HG02973 (cell line): ENCODE results near the gene CCDC170.
"Not testable (repeated sequence)": the region's sequence is repeated elsewhere in the genome, so short reads cannot be mapped to it uniquely, and the experiment has no call there.

Experiments
- ATAC-seq: cut with Tn5 transposase; IDR thresholded peaks from one replicate; pipeline ENCODE4 v1.9.1; 2021; ENCODE audit warnings: moderate library complexity; ENCODE audit not compliant: unreplicated experiment

Gene CCDC170, protein sequence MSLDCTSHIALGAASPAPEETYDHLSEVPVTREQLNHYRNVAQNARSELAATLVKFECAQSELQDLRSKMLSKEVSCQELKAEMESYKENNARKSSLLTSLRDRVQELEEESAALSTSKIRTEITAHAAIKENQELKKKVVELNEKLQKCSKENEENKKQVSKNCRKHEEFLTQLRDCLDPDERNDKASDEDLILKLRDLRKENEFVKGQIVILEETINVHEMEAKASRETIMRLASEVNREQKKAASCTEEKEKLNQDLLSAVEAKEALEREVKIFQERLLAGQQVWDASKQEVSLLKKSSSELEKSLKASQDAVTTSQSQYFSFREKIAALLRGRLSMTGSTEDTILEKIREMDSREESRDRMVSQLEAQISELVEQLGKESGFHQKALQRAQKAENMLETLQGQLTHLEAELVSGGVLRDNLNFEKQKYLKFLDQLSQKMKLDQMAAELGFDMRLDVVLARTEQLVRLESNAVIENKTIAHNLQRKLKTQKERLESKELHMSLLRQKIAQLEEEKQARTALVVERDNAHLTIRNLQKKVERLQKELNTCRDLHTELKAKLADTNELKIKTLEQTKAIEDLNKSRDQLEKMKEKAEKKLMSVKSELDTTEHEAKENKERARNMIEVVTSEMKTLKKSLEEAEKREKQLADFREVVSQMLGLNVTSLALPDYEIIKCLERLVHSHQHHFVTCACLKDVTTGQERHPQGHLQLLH

GRCh38 chr6:151493804-151494234 is at the start of gene CCDC170:
Gene CCDC170, plus strand, starts transcription at chr6:151494017. Its CDS starts 112 bp downstream, at chr6:151494129.
- no peak for ATAC-seq

- ATAC-seq = no peak
These were observed 48.3 kb upstream of the CCDC170 start for GRCh38 chr6:151445482-151445881.

GRCh38 chr6:151447237-151447636 is 46.6 kb upstream of the CCDC170 start:
- ATAC-seq = no peak

GRCh38 chr6:151448623-151449022 is 45.2 kb upstream of the CCDC170 start:
- no peak for ATAC-seq

- ATAC-seq = not testable (repeated sequence)
These were observed 42.9 kb upstream of the CCDC170 start for GRCh38 chr6:151450928-151451327.

DNA sequence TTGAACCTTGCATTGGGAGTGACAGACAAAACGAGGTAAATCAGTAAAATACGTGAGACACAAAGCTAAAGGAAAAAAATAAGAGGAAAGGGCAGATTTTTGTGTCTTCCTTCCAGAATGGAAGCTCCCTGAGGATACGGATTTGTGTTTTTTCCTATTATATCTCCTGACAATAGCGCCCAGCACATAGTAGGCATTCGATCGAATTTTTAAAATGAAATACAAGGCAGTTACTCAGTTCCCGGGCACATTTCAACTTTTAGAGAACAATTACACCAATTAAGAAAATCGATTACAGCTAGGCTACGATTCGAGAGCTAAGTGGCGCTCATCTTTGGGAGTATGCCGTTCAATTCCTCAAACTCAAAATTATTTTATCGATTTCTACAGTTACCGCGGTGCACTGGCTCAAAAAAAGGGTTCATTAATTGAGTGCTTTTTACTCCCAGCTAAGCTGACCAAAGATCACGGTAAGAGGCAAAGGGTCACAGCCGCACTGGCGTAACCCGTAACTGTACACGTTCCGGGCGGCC is 42.3 kb upstream of the CCDC170 start:
- no peak for ATAC-seq

DNA sequence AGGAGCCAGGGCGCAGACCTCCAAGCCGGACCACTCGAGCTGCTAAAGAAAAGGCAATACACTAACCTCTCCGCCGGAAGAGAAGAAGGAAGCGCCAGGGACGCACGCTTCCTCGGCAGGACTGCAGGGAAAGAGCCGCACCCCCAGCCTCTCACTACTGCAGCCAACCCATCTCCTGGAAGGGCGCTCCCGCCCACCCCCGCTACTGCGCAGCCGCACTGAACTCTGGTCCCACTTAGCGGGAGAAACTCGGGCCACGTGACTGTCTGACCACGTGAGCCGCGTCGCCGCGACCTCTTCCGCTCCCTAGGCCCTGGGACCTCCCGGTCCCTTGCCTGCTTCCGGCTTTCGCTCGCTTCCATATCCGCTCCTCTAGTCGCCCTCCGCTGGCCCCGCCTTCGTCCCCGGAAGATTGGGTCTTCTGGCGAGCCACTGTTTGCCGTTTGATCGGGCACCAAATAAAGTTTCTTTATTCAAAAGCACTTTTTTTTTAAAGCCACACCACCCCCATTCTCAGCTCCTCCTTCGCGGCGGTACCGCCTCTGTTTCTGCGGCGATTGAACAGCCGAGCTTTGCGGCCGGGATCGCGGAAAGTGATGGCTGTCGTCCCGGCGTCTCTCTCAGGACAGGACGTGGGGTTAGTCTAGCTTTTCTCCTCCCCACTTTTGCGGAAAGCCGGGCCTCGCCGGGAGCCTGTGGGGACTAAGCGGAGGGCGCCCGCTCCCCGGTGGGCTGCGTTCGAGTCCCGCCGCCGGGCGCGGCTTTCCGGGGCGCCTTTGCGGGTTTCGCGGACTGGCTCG is 41.7 kb upstream of the CCDC170 start, which contains the start of gene RMND1:
RMND1 (minus strand) TSS at position 177 of the 800 bp plus-strand sequence. CDS start 6,315 bp downstream, outside the sequence.
- peak; percentile 97 for ATAC-seq

DNA sequence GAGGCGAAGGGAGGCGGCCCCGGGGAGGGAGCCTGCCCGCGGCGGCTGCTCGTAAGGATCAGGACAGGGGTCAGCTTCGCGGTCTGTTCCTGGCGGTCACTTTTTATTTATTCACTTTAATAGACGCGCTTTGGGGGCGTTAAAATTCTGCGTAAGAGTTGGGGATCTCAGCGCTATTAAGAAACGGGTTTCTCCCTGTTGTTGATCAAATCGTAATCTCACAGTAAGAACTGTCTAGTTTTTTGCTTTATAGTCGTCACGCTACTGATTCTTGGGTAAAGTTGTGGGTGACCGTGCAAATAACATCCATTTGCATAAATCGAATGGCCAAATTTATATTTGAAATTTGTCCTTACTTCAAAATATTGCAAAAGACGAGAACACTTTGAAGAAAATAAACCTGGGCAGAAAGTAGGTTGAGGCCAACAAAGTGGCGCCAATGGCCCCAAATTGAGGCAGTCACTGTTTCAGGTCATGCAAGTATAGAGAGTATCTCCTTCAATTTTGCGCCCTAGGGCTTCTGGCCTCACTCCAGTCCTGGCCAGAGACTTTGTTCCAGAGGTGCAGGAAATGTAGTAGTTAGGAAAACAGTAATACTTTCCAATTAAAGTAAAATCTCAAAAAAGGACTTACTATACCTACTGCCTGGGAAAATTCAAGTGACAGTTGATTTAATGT is 40.9 kb upstream of the CCDC170 start:
- no peak for ATAC-seq

DNA sequence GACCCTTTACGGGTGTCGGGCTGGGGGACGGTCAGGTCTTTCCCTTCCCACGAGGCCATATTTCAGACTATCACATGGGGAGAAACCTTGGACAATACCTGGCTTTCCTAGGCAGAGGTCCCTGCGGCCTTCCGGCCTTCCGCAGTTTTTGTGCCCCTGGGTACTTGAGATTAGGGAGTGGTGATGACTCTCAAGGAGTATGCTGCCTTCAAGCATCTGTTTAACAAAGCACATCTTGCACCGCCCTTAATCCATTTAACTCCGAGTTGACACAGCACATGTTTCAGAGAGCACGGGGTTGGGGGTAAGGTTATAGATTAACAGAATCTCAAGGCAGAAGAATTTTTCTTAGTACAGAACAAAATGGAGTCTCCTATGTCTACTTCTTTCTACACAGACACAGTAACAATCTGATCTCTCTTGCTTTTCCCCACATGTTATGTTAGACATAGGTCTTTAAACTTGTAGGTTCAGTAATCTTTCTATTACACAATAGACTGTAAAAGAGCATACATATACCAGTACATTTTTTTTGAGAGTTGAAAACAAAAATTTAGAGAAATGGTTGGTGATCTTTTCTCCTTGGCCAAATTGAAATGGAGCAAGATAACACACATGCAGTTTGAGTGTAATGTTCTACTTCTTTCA is 37.9 kb upstream of the CCDC170 start:
- not testable (repeated sequence) for ATAC-seq

- ATAC-seq = no peak
These were observed 32.1 kb upstream of the CCDC170 start for GRCh38 chr6:151461673-151462072.

- ATAC-seq = no peak
These were observed 29.1 kb upstream of the CCDC170 start for GRCh38 chr6:151464702-151465101.

GRCh38 chr6:151475653-151476523 is 17.9 kb upstream of the CCDC170 start:
- no peak for ATAC-seq

DNA sequence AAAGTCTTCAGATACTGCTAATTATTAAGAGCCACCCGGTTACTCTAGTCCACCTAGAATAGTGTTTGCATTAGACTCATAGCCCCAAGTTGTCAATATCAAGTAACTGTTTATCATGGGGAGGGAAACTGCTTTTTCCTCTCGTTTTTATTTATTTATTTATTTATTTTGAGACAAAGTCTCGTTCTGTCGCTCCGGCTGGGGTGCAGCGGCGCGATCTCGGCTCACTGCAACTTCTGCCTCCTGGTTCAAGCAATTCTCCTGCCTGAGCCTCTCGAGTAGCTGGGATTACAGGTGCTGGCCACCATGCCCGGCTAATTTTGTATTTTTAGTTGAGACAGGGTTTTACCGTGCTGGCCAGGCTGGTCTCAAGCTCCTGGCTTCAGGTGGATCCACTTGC is 16.1 kb upstream of the CCDC170 start:
- ATAC-seq = no peak

GRCh38 chr6:151478670-151479069 is 15.1 kb upstream of the CCDC170 start:
- no peak for ATAC-seq

GRCh38 chr6:151481786-151482185 is 12.0 kb upstream of the CCDC170 start:
- no peak for ATAC-seq

DNA sequence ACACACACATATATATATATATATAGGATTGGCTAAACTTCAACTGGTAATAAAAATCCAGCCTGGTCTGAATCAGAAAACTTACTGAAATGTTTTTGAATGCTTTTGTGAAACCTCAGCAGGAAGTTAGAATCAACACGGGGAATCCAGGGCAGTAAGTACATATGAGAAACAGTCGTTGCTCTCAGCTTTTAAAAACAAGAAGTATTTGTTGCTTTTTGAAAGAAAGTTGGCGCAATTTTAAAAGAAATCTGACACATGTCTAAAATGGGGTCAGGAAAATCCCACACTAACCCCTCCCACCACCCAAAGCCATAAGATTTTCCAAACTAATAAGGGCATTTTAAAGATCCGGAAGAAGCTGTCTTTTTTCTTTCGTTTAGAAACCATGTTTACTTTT is 11.5 kb upstream of the CCDC170 start:
- peak; percentile 48 for ATAC-seq

DNA sequence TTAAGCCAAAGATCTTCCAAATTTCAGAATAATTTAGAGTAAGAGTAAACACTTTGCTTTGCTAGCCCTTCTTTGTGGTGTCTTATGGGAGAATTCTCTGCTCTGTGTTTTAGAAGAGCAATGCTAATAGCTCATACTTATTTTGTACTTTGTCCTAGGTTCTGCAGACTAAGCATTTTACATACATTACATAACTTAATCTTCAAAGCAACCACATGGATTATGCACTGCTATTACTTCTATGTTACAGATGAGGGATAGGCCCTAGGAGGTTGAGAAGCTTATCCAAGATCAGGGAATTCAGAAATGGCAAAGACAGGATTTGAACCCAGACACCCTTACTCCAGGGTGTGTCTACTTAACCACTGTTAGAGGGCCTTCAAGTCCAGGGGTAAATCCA is 9.8 kb upstream of the CCDC170 start:
- ATAC-seq = no peak

DNA sequence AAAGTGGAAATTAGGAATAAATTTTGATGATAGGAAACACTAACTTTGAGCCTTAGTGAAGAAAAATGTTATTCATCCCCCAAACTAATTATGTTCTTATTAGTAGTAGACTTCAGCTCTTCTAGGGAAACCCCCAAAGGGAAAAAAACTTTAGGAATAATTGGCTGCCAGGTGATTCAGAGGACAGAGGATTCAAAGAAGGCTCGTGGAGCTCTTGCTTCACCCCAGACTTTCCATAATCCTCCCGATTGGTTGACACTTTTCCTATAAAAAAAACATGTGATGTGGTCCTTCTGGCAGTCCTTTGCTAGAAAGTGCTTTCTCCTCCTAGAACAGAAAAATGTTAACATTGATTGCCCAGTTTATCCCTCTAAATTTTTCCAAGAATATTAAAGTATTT is 5.6 kb upstream of the CCDC170 start:
- ATAC-seq = no peak

DNA sequence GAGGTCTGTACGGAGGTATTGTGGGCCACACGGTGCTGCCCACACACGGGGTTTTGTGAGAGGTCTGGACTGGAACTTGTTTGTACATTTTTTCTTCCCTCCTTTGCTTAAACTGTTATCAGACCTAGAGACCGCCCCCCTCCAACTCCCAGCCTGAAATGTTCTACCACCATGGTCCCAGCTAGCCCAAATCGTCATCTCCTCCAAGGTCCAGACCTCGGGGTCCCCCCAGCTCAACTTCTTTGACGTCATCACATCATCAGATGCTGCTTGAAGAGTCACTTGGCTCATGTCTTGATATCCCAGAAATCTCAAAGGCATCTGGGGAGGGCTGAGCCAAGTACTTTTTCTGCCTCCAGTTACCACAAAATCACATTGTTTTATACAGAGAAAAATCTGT is 2.8 kb upstream of the CCDC170 start:
- no peak for ATAC-seq
